Anterior cingulate cortex (tissue), 58 donors: ENCODE measurements around the gene USP20.

Source experiments
- DNase-seq, 58 donors: peaks; one replicate each; lab custom pipeline; 2025; lab: John Stamatoyannopoulos, UW

Gene USP20

DNA sequence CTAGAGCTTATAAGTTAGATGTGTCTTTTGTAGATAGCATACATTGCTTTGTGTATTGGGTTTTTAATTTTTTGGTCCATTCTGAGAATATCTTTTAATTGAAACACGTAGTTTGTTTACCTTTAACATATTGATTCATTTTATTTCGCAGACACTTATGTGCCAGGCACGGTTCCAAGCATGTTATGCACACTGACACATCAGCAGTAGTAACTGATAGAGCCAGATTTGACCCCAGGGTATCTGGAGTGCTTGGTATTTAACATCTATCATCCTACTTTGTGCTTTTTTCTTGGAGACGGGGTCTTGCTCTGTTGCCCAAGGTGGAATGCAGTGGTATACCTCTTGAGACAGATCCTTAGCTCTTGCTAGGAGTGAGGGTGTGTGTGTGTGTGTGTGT, 71.9 kb downstream of the USP20 start:
- DNase-seq = no peak

DNA sequence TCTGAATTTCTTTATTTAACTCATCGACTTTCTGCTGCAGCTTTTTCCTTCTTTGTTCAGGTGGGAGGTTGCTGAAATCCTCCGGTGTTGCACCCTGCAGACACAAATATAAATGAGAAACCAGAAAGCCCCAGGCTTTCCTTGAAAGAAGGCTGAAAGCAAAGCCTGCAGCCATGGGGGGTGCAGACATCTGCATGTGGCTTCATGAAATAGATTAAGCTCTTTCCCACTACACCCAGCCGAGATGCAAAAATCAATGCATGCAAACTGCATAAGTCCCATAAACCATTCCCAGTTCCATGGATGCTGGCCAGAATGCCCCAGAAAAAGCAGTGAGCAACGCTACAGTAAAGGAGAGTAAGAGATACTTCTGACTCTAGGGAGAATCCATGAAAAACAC, 73.6 kb downstream of the USP20 start:
- no peak for DNase-seq

- no peak for DNase-seq
These were observed 74.6 kb downstream of the USP20 start for GRCh38 chr9:129909851-129910250.

GRCh38 chr9:129910628-129911567, 75.6 kb downstream of the USP20 start:
- no peak for DNase-seq

DNA sequence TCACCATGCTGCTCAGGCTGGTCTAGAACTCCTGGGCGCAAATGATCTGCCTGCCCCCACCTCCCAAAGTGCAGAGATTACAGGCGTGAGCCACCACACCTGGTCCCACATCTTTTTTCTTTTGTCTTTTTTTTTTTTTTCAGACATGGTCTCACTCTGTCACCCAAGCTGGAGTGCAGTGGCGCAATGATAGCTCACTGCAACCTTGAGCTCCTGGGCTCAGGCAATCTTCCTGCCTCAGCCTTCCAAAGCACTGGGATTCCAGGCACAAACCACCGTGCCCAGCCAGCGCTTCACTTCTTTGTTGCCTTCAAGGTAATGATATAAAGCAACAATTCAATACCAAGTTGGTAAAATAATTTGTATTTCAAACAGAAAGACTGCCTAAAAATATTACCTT, 78.8 kb downstream of the USP20 start:
- DNase-seq = no peak

- no peak for DNase-seq
These were observed 81.4 kb downstream of the USP20 start for GRCh38 chr9:129916707-129917106.

GRCh38 chr9:129918296-129918950, 83.2 kb downstream of the USP20 start:
- DNase-seq = peak in 1 of 58 donors; percentile 19

DNA sequence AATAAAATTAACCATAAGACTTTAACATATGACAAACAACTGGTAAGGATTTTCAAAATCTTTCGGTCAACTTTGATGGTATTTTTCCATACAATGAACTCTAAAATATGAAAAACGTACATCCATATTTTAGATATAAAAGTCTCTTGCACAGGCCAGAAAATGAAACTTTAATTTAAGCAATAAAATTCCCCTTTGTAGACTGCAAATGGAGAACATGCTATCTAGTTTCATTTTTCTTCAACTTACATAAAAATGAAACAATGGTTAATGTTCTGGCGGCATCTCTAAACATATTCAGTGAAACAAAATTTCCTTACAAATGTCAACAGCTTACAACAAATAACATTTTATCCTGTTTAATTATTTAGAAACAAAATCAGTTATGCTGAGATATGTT, 84.0 kb downstream of the USP20 start:
- no peak for DNase-seq

DNA sequence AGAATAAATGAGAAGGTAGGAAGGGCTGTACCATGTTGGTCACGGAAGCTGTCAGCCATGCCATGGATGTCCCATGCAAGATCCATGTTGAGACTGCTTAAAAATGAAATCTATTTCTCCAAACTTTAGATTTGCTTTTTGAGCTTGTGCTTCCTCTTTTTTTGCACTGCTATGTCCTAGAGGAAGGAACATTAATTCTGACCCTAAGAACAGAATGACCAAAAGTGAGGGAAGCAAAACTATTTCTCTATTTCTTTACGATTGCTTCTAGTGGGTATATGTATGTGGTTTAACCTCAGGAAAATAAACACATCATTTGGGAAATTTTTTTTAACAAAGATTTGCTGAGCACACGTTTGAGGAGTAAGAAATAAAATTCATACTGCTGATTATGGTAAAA, 84.6 kb downstream of the USP20 start:
- no peak for DNase-seq

- DNase-seq = no peak
These were observed 86.6 kb downstream of the USP20 start for GRCh38 chr9:129921905-129922304.

DNA sequence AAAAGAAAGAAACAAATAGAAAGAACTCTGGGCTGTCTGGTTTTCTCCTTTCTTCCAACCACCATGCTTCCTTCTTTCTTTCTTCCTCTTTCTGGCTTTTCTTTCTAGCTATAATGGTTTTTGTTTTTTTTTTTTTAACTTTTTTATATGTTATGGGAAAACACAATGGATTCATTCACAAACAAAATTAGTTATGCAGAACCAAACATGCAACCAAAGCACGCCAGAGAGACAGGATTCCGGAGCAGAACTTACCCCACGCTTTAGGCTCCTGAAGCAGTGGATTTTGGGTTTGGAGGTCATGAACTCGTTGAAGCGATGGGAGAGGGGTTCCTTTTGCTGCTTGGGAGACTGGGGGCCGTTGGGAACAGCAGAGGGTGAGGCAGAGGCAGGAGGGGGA, 88.3 kb downstream of the USP20 start:
- peak in 2 of 58 donors; percentile 6 for DNase-seq

DNA sequence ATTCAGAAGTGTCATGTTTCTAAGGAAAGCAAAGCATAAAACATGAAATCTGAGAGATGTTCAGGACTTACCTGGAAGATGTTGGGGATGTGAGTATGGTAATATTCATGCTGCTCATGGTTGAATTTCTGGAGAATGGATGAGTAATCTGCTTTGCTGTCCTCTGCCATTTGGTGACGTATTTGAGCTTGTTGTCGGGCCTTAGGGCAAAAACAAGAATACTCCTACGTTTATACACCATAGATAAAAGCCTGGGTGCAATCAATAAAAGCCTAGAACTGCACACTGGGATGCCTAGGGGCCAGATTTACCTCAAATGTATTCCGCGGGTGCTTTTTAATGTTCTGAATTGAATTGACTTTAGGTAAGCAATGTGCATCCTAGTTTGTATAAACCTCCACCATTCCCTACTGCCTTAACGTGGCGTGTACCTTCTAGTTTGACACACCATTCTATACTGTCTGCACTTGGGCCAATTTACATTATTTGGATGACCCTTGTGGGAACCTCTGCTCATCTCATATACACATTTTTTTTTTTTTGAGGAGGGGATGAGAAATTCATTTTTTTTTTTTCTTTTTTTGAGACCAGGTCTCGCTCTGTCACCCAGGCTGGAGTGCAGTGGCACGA, 94.4 kb downstream of the USP20 start:
- DNase-seq = peak in 1 of 58 donors; percentile 9

DNA sequence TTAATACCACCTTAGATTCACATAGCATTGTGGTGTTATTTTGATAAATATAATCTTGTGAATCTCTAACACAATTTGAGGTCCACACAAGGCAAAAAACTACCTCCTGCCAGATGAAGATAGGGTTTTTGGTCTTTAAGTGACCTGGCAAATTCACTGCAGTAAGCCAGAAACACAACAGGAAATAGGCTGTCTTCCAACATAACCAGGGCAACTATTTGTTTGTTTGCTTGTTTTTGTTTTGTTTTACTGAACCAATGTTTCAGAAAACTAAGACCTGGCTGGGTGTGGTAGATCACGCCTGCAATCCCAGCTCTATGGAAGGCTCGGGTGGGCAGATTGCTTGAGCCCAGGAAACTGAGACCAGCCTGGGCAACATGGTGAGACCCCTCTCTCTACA, 95.5 kb downstream of the USP20 start:
- no peak for DNase-seq
